Neural progenitor cell (in vitro differentiated cells): ENCODE results near the gene BSN. TPM values are rescaled to one million over a fixed set of nuclear protein-coding genes. Genes with fewer than 3 reads are reported as not detected.
A peak's percentile ranks its signal among the peaks of the same experiment; 100 is the strongest.
"Not testable (repeated sequence)": the region's sequence is repeated elsewhere in the genome, so short reads cannot be mapped to it uniquely, and the experiment has no call there.

ENCODE experiments used
- DNase-seq: peaks from one replicate; pipeline ENCODE4 v3.0.0-alpha.2; 2016; ENCODE audit warnings: low spot score
- H2AFZ ChIP-seq: fragments of 200-600 bp; sonication (generic); replicated peaks from 2 replicates; pipeline ENCODE4 v1.6.1; 2016; ENCODE audit warnings: antibody characterized with exemption
- H3F3A ChIP-seq: fragments of 200-600 bp; sonication (generic); 2 replicates; pipeline ENCODE4 v1.6.1; 2016; ENCODE audit warnings: antibody characterized with exemption, low read depth
- H3K27ac ChIP-seq: fragments of 200-600 bp; sonication (generic); 2 replicates; pipeline ENCODE4 v1.5.1; 2016; ENCODE audit warnings: mild to moderate bottlenecking
- H3K27me3 ChIP-seq: fragments of 200-600 bp; sonication (generic); 2 replicates; pipeline ENCODE4 v1.6.1; 2016; ENCODE audit warnings: mild to moderate bottlenecking, moderate library complexity
- H3K36me3 ChIP-seq: fragments of 200-600 bp; sonication (generic); 2 replicates; pipeline ENCODE4 v1.5.1; 2016
- H3K4me1 ChIP-seq: fragments of 200-600 bp; sonication (generic); 2 replicates; pipeline ENCODE4 v1.6.1; 2016; ENCODE audit warnings: mixed run types
- H3K4me2 ChIP-seq: fragments of 200-600 bp; sonication (generic); 2 replicates; pipeline ENCODE4 v1.6.1; 2016
- H3K4me3 ChIP-seq: fragments of 200-600 bp; sonication (generic); 2 replicates; pipeline ENCODE4 v1.5.1; 2016
- H3K79me2 ChIP-seq: fragments of 200-600 bp; sonication (generic); 2 replicates; pipeline ENCODE4 v1.6.1; 2016; ENCODE audit warnings: low read depth
- H3K9ac ChIP-seq: fragments of 200-600 bp; sonication (generic); 2 replicates; pipeline ENCODE4 v1.6.1; 2016
- H3K9me3 ChIP-seq: fragments of 200-600 bp; sonication (generic); 2 replicates; pipeline ENCODE4 v1.5.1; 2016; ENCODE audit warnings: low read depth
- H4K20me1 ChIP-seq: fragments of 200-600 bp; sonication (generic); 2 replicates; pipeline ENCODE4 v1.6.1; 2016; ENCODE audit warnings: low read depth
- H3K27ac Mint-ChIP-seq: 3 replicates; pipeline ENCODE4 v1.8.0; 2021; ENCODE audit warnings: mixed read lengths
- H3K27me3 Mint-ChIP-seq: 2 replicates; pipeline ENCODE4 v1.8.0; 2022; ENCODE audit warnings: low read depth, mild to moderate bottlenecking, inconsistent platforms, moderate library complexity, mixed read lengths; ENCODE audit not compliant: insufficient read depth
- H3K36me3 Mint-ChIP-seq: 3 replicates; pipeline ENCODE4 v1.8.0; 2021; ENCODE audit warnings: mixed read lengths
- H3K4me1 Mint-ChIP-seq: 3 replicates; pipeline ENCODE4 v1.8.0; 2021; ENCODE audit warnings: mixed read lengths
- H3K4me3 Mint-ChIP-seq: 3 replicates; pipeline ENCODE4 v1.8.0; 2021; ENCODE audit warnings: mild to moderate bottlenecking, moderate library complexity, mixed read lengths
- H3K9me3 Mint-ChIP-seq: 3 replicates; pipeline ENCODE4 v1.8.0; 2020; ENCODE audit warnings: mixed read lengths
- CTCF ChIP-seq: fragments of 200-600 bp; sonication (generic); IDR thresholded peaks from 2 replicates; pipeline ENCODE4 v1.5.1; 2017; ENCODE audit warnings: antibody characterized with exemption, mild to moderate bottlenecking
- EZH2 ChIP-seq: fragments of 200-600 bp; sonication (generic); IDR thresholded peaks from 2 replicates; pipeline ENCODE4 v1.6.1; 2017; ENCODE audit warnings: antibody characterized with exemption, mild to moderate bottlenecking, moderate library complexity
- EZH2phosphoT487 ChIP-seq: fragments of 200-600 bp; sonication (generic); IDR thresholded peaks from 2 replicates; pipeline ENCODE4 v1.6.1; 2017; ENCODE audit warnings: antibody characterized with exemption
- total RNA-seq: library from RNA; depleted of rRNA; stranded (reverse); fragments of >200 nt; gene quantifications from 2 replicates; pipeline ENCODE4 v1.2.3, GENCODE V29; 2015; ENCODE audit warnings: low replicate concordance

BSN gene
- total RNA-seq, 1 donor from 2014 or later, result 0.17 TPM

GRCh38 chr3:49681543-49681942 is 127.3 kb downstream of the BSN start:
- H3K4me1 ChIP-seq, result no peaks in the 10 kb centered on the region
- no peaks in the 10 kb centered on the region for H3K36me3 ChIP-seq
- H3K36me3 Mint-ChIP-seq, result peaks cover 16% of the 10 kb centered on the region

GRCh38 chr3:49683162-49683561 is 128.9 kb downstream of the BSN start:
- H3F3A ChIP-seq, result peaks cover 9% of the 10 kb centered on the region
- H3K27me3 ChIP-seq, result peaks cover 19% of the 10 kb centered on the region
- no peaks in the 10 kb centered on the region for H3K9me3 ChIP-seq
- no peak overlapping the region for H2AFZ ChIP-seq
- DNase-seq, result no peak
- TF ChIP-seq EZH2phosphoT487, result no peak
- TF ChIP-seq CTCF, result no peak
- no peak for TF ChIP-seq EZH2
- Mint-ChIP-seq H3K36me3 (peaks cover 14% of the 10 kb centered on the region), H3K9me3 (no peaks in the 10 kb centered on the region), H3K4me3 (no peak overlapping the region), H3K4me1 (peaks cover 4% of the 10 kb centered on the region), H3K27ac (no peak overlapping the region), H3K27me3 (peaks cover 3% of the 10 kb centered on the region)
- no peaks in the 10 kb centered on the region for H3K36me3 ChIP-seq
- H3K9ac ChIP-seq, result no peak overlapping the region
- H3K27ac ChIP-seq, result no peak overlapping the region
- no peak overlapping the region for H3K4me3 ChIP-seq
- H3K4me1 ChIP-seq, result no peaks in the 10 kb centered on the region
- no peaks in the 10 kb centered on the region for H4K20me1 ChIP-seq
- H3K4me2 ChIP-seq, result no peak overlapping the region
- no peaks in the 10 kb centered on the region for H3K79me2 ChIP-seq

More at GRCh38 chr3:49681543-49681942, 127.3 kb downstream of the BSN start:
- Histone ChIP-seq H3F3A (no peaks in the 10 kb centered on the region), H4K20me1 (no peaks in the 10 kb centered on the region), H3K27ac (no peak overlapping the region), H3K4me3 (no peak overlapping the region), H3K4me2 (no peak overlapping the region), H2AFZ (no peak overlapping the region), H3K9ac (no peak overlapping the region), H3K9me3 (no peaks in the 10 kb centered on the region), H3K27me3 (peaks cover 19% of the 10 kb centered on the region), H3K79me2 (no peaks in the 10 kb centered on the region)
- no peaks in the 10 kb centered on the region for H3K4me1 Mint-ChIP-seq
- H3K27me3 Mint-ChIP-seq, result peaks cover 3% of the 10 kb centered on the region
- no peak overlapping the region for H3K4me3 Mint-ChIP-seq
- no peak for DNase-seq
- TF ChIP-seq EZH2phosphoT487, result no peak
- no peak for TF ChIP-seq EZH2
- no peak for TF ChIP-seq CTCF
- H3K27ac Mint-ChIP-seq, result no peak overlapping the region
- no peaks in the 10 kb centered on the region for H3K9me3 Mint-ChIP-seq

GRCh38 chr3:49684453-49684852 is 130.2 kb downstream of the BSN start:
- not testable (repeated sequence) for H3K4me1 ChIP-seq, H3K36me3 ChIP-seq, H3K9me3 ChIP-seq, H3K4me1 Mint-ChIP-seq, H3K27ac Mint-ChIP-seq, H3K27ac ChIP-seq, H4K20me1 ChIP-seq, H3K4me2 ChIP-seq, H2AFZ ChIP-seq, H3K4me3 ChIP-seq, H3K9me3 Mint-ChIP-seq, DNase-seq, H3K4me3 Mint-ChIP-seq, H3K27me3 Mint-ChIP-seq, H3K9ac ChIP-seq, H3K79me2 ChIP-seq
- H3K36me3 Mint-ChIP-seq, result peaks cover 12% of the 10 kb centered on the region
- Histone ChIP-seq H3K27me3 (peaks cover 19% of the 10 kb centered on the region), H3F3A (peaks cover 19% of the 10 kb centered on the region)

GRCh38 chr3:49685103-49685502 is 130.8 kb downstream of the BSN start:
- not testable (repeated sequence) for H2AFZ ChIP-seq, H3K4me1 ChIP-seq, H3K79me2 ChIP-seq, H3K27ac Mint-ChIP-seq, H3K9me3 ChIP-seq, H3K4me2 ChIP-seq, H3K36me3 Mint-ChIP-seq, H3K9ac ChIP-seq, DNase-seq, H4K20me1 ChIP-seq, H3K27me3 Mint-ChIP-seq, H3K9me3 Mint-ChIP-seq, H3K36me3 ChIP-seq, H3K4me3 ChIP-seq, H3K27ac ChIP-seq
- peak overlapping the region; percentile 59 for H3K4me3 Mint-ChIP-seq
- peaks cover 19% of the 10 kb centered on the region for H3F3A ChIP-seq
- H3K27me3 ChIP-seq, result peaks cover 19% of the 10 kb centered on the region
- peaks cover 11% of the 10 kb centered on the region for H3K4me1 Mint-ChIP-seq

- not testable (repeated sequence) for DNase-seq, H3K4me3 Mint-ChIP-seq, H3K27ac ChIP-seq
Observed at GRCh38 chr3:49685846-49686245, 131.6 kb downstream of the BSN start.

More at GRCh38 chr3:49685846-49686245, 131.6 kb downstream of the BSN start:
- H3K27ac Mint-ChIP-seq, H3K4me1 ChIP-seq, H2AFZ ChIP-seq, H3K36me3 ChIP-seq, H3K9ac ChIP-seq, H3K9me3 Mint-ChIP-seq, H3K36me3 Mint-ChIP-seq, H3K27me3 Mint-ChIP-seq, H4K20me1 ChIP-seq, H3K9me3 ChIP-seq: not testable (repeated sequence)
- Histone ChIP-seq H3F3A (peaks cover 19% of the 10 kb centered on the region), H3K4me3 (peak overlapping the region; percentile 41), H3K79me2 (peaks cover 12% of the 10 kb centered on the region), H3K27me3 (peaks cover 19% of the 10 kb centered on the region), H3K4me2 (peak overlapping the region; percentile 68)
- H3K4me1 Mint-ChIP-seq, result peaks cover 17% of the 10 kb centered on the region
